Endothelial cell of umbilical vein (primary cell): ENCODE measurements around the gene METTL5. TPM values are rescaled to one million over a fixed set of nuclear protein-coding genes. Genes with fewer than 3 reads are reported as not detected.

Experiments
- BruUV-seq: library from RNA; stranded (reverse); fragments of 400-500 nt; replicated peaks from 2 replicates; lab custom pipeline; 2021; lab: Mats Ljungman, UMichigan
- CTCF ChIA-PET: fragments of 300-600, 350-600 bp; sonication (Branson Sonifier 250); formaldehyde crosslinking; loops from one replicate; lab custom pipeline; 2021; ENCODE audit warnings: antibody characterized with exemption, inconsistent platforms; lab: Charles Lee
- POLR2A ChIA-PET: fragments of 300-600, 350-600 bp; sonication (Branson Sonifier 250); formaldehyde crosslinking; loops from one replicate; lab custom pipeline; 2021; ENCODE audit warnings: antibody characterized with exemption, inconsistent platforms; lab: Charles Lee
- DNase-seq: peaks from one replicate; pipeline ENCODE4 v3.0.0-alpha.2; 2011; ENCODE audit warnings: low read depth, low spot score
- FAIRE-seq: peaks from 2 replicates; lab custom pipeline; 2011; peaks lifted over from hg19 to GRCh38; lab: Jason Lieb, UNC
- H2AFZ ChIP-seq: 2 replicates; pipeline ENCODE4 v1.6.0; 2012; ENCODE audit warnings: low read depth, low read length, control low read depth, inconsistent platforms
- H3K27ac ChIP-seq: 2 replicates; pipeline ENCODE4 v1.5.1; 2011; ENCODE audit warnings: low read depth, mild to moderate bottlenecking, control low read depth, low read length, moderate library complexity; ENCODE audit not compliant: insufficient read depth
- H3K27me3 ChIP-seq, 2 experiments: 2 replicates each; pipeline versions ENCODE4 v1.6.0 to v1.6.1; 2011; ENCODE audit warnings: low read length in 2 of 2, mixed read lengths in 1 of 2; ENCODE audit not compliant: control insufficient read depth in 2 of 2, insufficient read depth in 2 of 2
- H3K36me3 ChIP-seq, 2 experiments: 2 replicates in 1 of 2; 3 replicates in 1 of 2; pipeline ENCODE4 v1.5.1; 2011; ENCODE audit warnings: low read length in 2 of 2, mild to moderate bottlenecking in 1 of 2, moderate library complexity in 1 of 2; ENCODE audit not compliant: control insufficient read depth in 2 of 2, insufficient read depth in 2 of 2; ENCODE audit errors: extremely low read depth in 1 of 2
- H3K4me1 ChIP-seq: 3 replicates; pipeline ENCODE4 v1.5.1; 2011; ENCODE audit warnings: mild to moderate bottlenecking, low read length; ENCODE audit not compliant: control insufficient read depth, insufficient read depth; ENCODE audit errors: extremely low read depth
- H3K4me2 ChIP-seq: 2 replicates; pipeline ENCODE4 v1.6.1; 2011; ENCODE audit warnings: low read length, control low read depth, mixed read lengths; ENCODE audit not compliant: insufficient read depth
- H3K4me3 ChIP-seq, 3 experiments: fragments of 200-600 bp in 1 of 3; sonication (generic), shearing (Covaris generic) in 1 of 3; replicated peaks in 1 of 3; 2 replicates each; pipeline ENCODE4 v1.5.1; 2011 to 2016; ENCODE audit warnings: control low read depth in 3 of 3, low read length in 3 of 3, mild to moderate bottlenecking in 2 of 3, inconsistent platforms in 1 of 3, low read depth in 1 of 3, moderate library complexity in 1 of 3; ENCODE audit not compliant: insufficient read depth in 1 of 3
- H3K79me2 ChIP-seq: 2 replicates; pipeline ENCODE4 v1.6.0; 2012; ENCODE audit warnings: low read length, inconsistent platforms; ENCODE audit not compliant: control insufficient read depth, insufficient read depth
- H3K9ac ChIP-seq: replicated peaks from 2 replicates; pipeline ENCODE3; 2011; ENCODE audit warnings: low read length, control low read depth; ENCODE audit not compliant: insufficient read depth; ENCODE audit errors: extremely low read depth
- H3K9me1 ChIP-seq: replicated peaks from 3 replicates; pipeline ENCODE4 v1.6.0; 2011; ENCODE audit warnings: mild to moderate bottlenecking, low read length; ENCODE audit not compliant: control insufficient read depth, insufficient read depth; ENCODE audit errors: extremely low read depth
- H3K9me3 ChIP-seq: replicated peaks from 2 replicates; pipeline ENCODE4 v1.5.1; 2012; ENCODE audit warnings: low read length, inconsistent platforms; ENCODE audit not compliant: control insufficient read depth, insufficient read depth
- H4K20me1 ChIP-seq: replicated peaks from 2 replicates; pipeline ENCODE3; 2011; ENCODE audit warnings: mild to moderate bottlenecking, low read length; ENCODE audit not compliant: control insufficient read depth, insufficient read depth; ENCODE audit errors: extremely low read depth
- EZH2 ChIP-seq: IDR thresholded peaks from 2 replicates; pipeline ENCODE4 v1.6.1; 2012; ENCODE audit warnings: borderline replicate concordance, low read depth, mild to moderate bottlenecking, moderate library complexity, low read length, inconsistent platforms; ENCODE audit not compliant: severe bottlenecking
- FOS ChIP-seq: IDR thresholded peaks from 2 replicates; pipeline ENCODE4 v1.6.1; 2011; ENCODE audit warnings: mild to moderate bottlenecking, low read length, moderate library complexity, borderline replicate concordance; ENCODE audit not compliant: insufficient read depth
- GATA2 ChIP-seq: IDR thresholded peaks from 2 replicates; pipeline ENCODE4 v1.7.0; 2011; ENCODE audit warnings: low read depth, mild to moderate bottlenecking, moderate library complexity, mixed read lengths, low read length; ENCODE audit not compliant: insufficient read length, insufficient read depth
- JUN ChIP-seq: IDR thresholded peaks from 2 replicates; pipeline ENCODE4 v1.6.1; 2011; ENCODE audit warnings: borderline replicate concordance, low read depth; ENCODE audit not compliant: insufficient read length, insufficient read depth
- MYC ChIP-seq: IDR thresholded peaks from one replicate; pipeline ENCODE4 v1.6.1; 2011; ENCODE audit warnings: mild to moderate bottlenecking, low read depth, low read length
- POLR2A ChIP-seq: IDR thresholded peaks from 2 replicates; pipeline ENCODE4 v1.6.1; 2012; ENCODE audit warnings: low read depth, mild to moderate bottlenecking, control low read depth, low read length
- POLR2AphosphoS5 ChIP-seq: IDR thresholded peaks from 2 replicates; pipeline ENCODE4 v1.6.1; 2012; ENCODE audit warnings: low read depth, mild to moderate bottlenecking, control low read depth, low read length, moderate library complexity; ENCODE audit not compliant: insufficient read depth
- dilution Hi-C: fragments of 300-500 bp; cut with MboI; formaldehyde crosslinking; loops from one replicate; pipeline ENCODE4 v1.15.0; 2019; ENCODE audit warnings: low sequenced_read_pairs; ENCODE audit not compliant: extremely low pct_ligation_motif_present
- intact Hi-C: fragments of 100-400 bp; cut with micrococcal nuclease; formaldehyde crosslinking; loops from one replicate; pipeline ENCODE4 v1.10.0; 2022
- polyA plus RNA-seq, 4 experiments: library from polyadenylated mRNA; depleted of rRNA in 3 of 4; stranded (reverse) in 3 of 4; unstranded in 1 of 4; fragments of >200 nt; gene quantifications; 2 replicates each; pipeline versions ENCODE4 v1.2.1 to v1.2.3, GENCODE V29; 2011 to 2012; ENCODE audit warnings: missing spikeins in 1 of 4
- total RNA-seq: library from RNA; stranded (reverse); gene quantifications from 2 replicates; pipeline ENCODE4 v1.2.3, GENCODE V29; 2021
- TF ChIP-seq, protein P1 (sequence below): IDR thresholded peaks from 2 replicates; pipeline ENCODE4 v1.6.1; 2011; ENCODE audit not compliant: insufficient read depth, insufficient read length
- TF ChIP-seq, protein P2 (sequence below), 2 donors: IDR thresholded peaks; 1 replicate in 1 of 2; 2 replicates in 1 of 2; pipeline ENCODE4 v1.5.1; 2011; ENCODE audit warnings: low read length in 2 of 2, mild to moderate bottlenecking in 2 of 2, moderate library complexity in 2 of 2, control low read depth in 1 of 2, inconsistent platforms in 1 of 2, low read depth in 1 of 2; ENCODE audit not compliant: insufficient read depth in 1 of 2; ENCODE audit errors: extremely low read depth in 1 of 2

The METTL5 gene
- total and polyA plus RNA-seq, 2 donors (not counting 3 experiments of a cell fraction or from before 2014, with no cell fraction given) = 27.0 to 52.0 TPM

DNA sequence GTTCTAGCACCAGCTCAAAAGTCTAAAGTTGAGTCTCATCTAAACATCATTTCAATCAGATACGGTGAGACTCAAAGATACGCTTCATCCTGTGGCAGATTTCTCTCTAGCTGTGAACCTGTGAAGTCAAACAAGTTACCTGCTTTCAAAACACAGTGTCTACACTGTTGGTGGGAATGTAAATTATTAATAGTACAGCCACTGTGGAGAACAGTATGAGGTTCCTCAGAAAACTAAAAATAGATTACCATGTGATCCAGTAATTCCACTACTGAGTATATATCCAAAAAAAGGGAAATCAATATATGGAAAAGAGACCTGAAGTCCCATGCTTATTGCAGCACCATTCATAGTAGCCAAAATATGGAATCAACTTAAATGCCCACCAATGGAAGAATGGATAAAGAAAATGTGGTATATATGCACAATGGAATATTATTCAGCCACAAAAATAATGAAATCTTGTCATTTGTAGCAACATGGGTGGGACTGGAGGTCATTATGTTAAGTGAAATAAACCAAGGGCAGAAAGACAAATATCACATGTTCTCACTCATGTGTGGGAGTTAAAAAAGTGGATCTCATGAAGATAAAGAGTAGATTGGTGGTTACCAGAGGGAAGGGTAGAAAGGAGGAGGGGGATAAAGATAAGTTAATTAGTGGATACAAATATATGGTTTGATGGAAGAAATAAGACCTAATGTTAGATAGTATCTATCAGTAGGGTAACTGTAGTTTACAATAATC lies 14.2 kb upstream of the METTL5 start:
- TF ChIP-seq MYC (no peak), FOS (no peak), POLR2A (no peak), JUN (no peak), GATA2 (no peak), EZH2 (no peak), POLR2AphosphoS5 (no peak)
- TF ChIP-seq, protein P1, sequence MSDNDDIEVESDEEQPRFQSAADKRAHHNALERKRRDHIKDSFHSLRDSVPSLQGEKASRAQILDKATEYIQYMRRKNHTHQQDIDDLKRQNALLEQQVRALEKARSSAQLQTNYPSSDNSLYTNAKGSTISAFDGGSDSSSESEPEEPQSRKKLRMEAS = no peak
- TF ChIP-seq, protein P2, sequence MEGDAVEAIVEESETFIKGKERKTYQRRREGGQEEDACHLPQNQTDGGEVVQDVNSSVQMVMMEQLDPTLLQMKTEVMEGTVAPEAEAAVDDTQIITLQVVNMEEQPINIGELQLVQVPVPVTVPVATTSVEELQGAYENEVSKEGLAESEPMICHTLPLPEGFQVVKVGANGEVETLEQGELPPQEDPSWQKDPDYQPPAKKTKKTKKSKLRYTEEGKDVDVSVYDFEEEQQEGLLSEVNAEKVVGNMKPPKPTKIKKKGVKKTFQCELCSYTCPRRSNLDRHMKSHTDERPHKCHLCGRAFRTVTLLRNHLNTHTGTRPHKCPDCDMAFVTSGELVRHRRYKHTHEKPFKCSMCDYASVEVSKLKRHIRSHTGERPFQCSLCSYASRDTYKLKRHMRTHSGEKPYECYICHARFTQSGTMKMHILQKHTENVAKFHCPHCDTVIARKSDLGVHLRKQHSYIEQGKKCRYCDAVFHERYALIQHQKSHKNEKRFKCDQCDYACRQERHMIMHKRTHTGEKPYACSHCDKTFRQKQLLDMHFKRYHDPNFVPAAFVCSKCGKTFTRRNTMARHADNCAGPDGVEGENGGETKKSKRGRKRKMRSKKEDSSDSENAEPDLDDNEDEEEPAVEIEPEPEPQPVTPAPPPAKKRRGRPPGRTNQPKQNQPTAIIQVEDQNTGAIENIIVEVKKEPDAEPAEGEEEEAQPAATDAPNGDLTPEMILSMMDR (IDR thresholded peaks at IDR 0.05; ENCODE audit: extremely low read depth in 1 of 2, insufficient read depth in 1 of 2, low read depth in 1 of 2, low read length in 2 of 2) = no peak
- H3K4me3 ChIP-seq = no peak overlapping the region
- dilution Hi-C loops (no loop called here), intact Hi-C loops (no loop called here)
- H3K27me3 ChIP-seq = no peaks in the 10 kb centered on the region
- H3K27ac ChIP-seq = no peak overlapping the region
- BruUV-seq = no TSS peak
- H3K4me2 ChIP-seq = no peak overlapping the region
- no peak overlapping the region for H3K9ac ChIP-seq
- H4K20me1 ChIP-seq = no peaks in the 10 kb centered on the region
- H3K4me1 ChIP-seq = no peaks in the 10 kb centered on the region
- peaks cover 44% of the 10 kb centered on the region for H3K79me2 ChIP-seq
- no peaks in the 10 kb centered on the region for H3K9me1 ChIP-seq
- no peaks in the 10 kb centered on the region for H3K36me3 ChIP-seq
- H3K9me3 ChIP-seq = no peaks in the 10 kb centered on the region
- FAIRE-seq (no peak), DNase-seq (no peak)
- H2AFZ ChIP-seq = no peak overlapping the region
- ChIA-PET POLR2A (no interaction called here), CTCF (no interaction called here)
